ENCODE measurements around the gene INSR.

DNA sequence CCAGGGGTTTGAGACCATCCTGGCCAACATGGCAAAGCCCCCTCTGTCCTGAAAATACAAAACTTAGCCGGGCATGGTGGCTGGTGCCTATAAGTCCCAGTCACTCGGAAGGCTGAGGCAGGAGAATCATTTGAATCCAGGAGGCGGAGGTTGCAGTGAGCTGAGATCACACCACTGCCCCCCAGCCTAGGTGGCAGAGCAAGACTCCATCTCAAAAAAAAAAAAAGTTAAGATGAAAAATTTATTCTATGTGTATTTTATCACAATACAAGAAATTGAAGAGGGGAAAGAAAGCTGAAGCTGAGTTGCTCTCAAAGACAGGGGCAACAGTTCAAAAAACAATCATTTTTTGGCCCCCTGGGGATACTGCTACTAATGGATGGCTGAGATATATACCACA lies 31.1 kb downstream of the INSR start:
- no peak for TF ChIP-seq POLR2AphosphoS5 (IDR thresholded peaks at IDR 0.05; ENCODE audit: low read depth, low read length)
- TF ChIP-seq, protein P1, sequence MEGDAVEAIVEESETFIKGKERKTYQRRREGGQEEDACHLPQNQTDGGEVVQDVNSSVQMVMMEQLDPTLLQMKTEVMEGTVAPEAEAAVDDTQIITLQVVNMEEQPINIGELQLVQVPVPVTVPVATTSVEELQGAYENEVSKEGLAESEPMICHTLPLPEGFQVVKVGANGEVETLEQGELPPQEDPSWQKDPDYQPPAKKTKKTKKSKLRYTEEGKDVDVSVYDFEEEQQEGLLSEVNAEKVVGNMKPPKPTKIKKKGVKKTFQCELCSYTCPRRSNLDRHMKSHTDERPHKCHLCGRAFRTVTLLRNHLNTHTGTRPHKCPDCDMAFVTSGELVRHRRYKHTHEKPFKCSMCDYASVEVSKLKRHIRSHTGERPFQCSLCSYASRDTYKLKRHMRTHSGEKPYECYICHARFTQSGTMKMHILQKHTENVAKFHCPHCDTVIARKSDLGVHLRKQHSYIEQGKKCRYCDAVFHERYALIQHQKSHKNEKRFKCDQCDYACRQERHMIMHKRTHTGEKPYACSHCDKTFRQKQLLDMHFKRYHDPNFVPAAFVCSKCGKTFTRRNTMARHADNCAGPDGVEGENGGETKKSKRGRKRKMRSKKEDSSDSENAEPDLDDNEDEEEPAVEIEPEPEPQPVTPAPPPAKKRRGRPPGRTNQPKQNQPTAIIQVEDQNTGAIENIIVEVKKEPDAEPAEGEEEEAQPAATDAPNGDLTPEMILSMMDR (IDR thresholded peaks at IDR 0.05), result no peak; the same call in 1 of the 2 replicates
- no peak for TF ChIP-seq SIN3A (IDR thresholded peaks at IDR 0.05; ENCODE audit: borderline replicate concordance, insufficient read depth, low read depth, low read length)
- TF ChIP-seq, protein P2, sequence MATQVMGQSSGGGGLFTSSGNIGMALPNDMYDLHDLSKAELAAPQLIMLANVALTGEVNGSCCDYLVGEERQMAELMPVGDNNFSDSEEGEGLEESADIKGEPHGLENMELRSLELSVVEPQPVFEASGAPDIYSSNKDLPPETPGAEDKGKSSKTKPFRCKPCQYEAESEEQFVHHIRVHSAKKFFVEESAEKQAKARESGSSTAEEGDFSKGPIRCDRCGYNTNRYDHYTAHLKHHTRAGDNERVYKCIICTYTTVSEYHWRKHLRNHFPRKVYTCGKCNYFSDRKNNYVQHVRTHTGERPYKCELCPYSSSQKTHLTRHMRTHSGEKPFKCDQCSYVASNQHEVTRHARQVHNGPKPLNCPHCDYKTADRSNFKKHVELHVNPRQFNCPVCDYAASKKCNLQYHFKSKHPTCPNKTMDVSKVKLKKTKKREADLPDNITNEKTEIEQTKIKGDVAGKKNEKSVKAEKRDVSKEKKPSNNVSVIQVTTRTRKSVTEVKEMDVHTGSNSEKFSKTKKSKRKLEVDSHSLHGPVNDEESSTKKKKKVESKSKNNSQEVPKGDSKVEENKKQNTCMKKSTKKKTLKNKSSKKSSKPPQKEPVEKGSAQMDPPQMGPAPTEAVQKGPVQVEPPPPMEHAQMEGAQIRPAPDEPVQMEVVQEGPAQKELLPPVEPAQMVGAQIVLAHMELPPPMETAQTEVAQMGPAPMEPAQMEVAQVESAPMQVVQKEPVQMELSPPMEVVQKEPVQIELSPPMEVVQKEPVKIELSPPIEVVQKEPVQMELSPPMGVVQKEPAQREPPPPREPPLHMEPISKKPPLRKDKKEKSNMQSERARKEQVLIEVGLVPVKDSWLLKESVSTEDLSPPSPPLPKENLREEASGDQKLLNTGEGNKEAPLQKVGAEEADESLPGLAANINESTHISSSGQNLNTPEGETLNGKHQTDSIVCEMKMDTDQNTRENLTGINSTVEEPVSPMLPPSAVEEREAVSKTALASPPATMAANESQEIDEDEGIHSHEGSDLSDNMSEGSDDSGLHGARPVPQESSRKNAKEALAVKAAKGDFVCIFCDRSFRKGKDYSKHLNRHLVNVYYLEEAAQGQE (IDR thresholded peaks at IDR 0.05; ENCODE audit: insufficient read depth in 1 of 2, low read depth in 2 of 2, low read length in 1 of 2), result no peak
- no peak for TF ChIP-seq TCF7L2 (IDR thresholded peaks at IDR 0.05; ENCODE audit: low read depth, low read length)

All from Panc1 (cell line).